ENCODE data around the gene BTBD9.

The BTBD9 gene

GRCh38 chr6:38153798-38154345, 485.9 kb downstream of the BTBD9 start:
- H3K27ac Mint-ChIP-seq = no peak overlapping the region
- DNase-seq (no peak), ATAC-seq (replicated peaks) (no peak)

GRCh38 chr6:38153076-38153797, 486.5 kb downstream of the BTBD9 start:
- no peaks in the 10 kb centered on the region for H3K9me3 Mint-ChIP-seq
- H3K27ac Mint-ChIP-seq = peak overlapping the region; percentile 44 to 70
- peaks cover 33% of the 10 kb centered on the region for H3K36me3 Mint-ChIP-seq (ENCODE audit: insufficient read depth)
- DNase-seq = no peak
- no peak for ATAC-seq (replicated peaks)
- no peak overlapping the region for H3K4me3 Mint-ChIP-seq
- no peaks in the 10 kb centered on the region for H3K27me3 Mint-ChIP-seq
- H3K4me1 Mint-ChIP-seq (ENCODE audit: low read depth in 2 of 2) = peaks cover 10% of the 10 kb centered on the region in 2 donors

More at GRCh38 chr6:38153798-38154345, 485.9 kb downstream of the BTBD9 start:
- peaks cover 0 to 2% of the 10 kb centered on the region in 2 donors for H3K9me3 Mint-ChIP-seq
- H3K36me3 Mint-ChIP-seq (ENCODE audit: insufficient read depth) = peaks cover 33% of the 10 kb centered on the region
- H3K4me1 Mint-ChIP-seq (ENCODE audit: low read depth in 2 of 2) = peaks cover 7 to 13% of the 10 kb centered on the region in 2 donors
- H3K27me3 Mint-ChIP-seq = no peaks in the 10 kb centered on the region
- H3K4me3 Mint-ChIP-seq = no peak overlapping the region

- peaks cover 13 to 14% of the 10 kb centered on the region in 2 donors for H3K4me1 Mint-ChIP-seq (ENCODE audit: low read depth in 2 of 2)
- no peaks in the 10 kb centered on the region for H3K27me3 Mint-ChIP-seq
- ATAC-seq (replicated peaks) = no peak
- no peak overlapping the region for H3K4me3 Mint-ChIP-seq
- no peak for DNase-seq
- H3K27ac Mint-ChIP-seq = peak overlapping the region; percentile 44 to 70
- H3K36me3 Mint-ChIP-seq (ENCODE audit: insufficient read depth) = peaks cover 32% of the 10 kb centered on the region
- H3K9me3 Mint-ChIP-seq = no peaks in the 10 kb centered on the region
Observed at GRCh38 chr6:38152620-38153019, 487.1 kb downstream of the BTBD9 start.

GRCh38 chr6:38151580-38152500, 487.9 kb downstream of the BTBD9 start:
- H3K27me3 Mint-ChIP-seq = no peaks in the 10 kb centered on the region
- H3K9me3 Mint-ChIP-seq = no peaks in the 10 kb centered on the region
- DNase-seq = no peak
- ATAC-seq (replicated peaks) = no peak
- H3K4me3 Mint-ChIP-seq = no peak overlapping the region
- no peak overlapping the region for H3K27ac Mint-ChIP-seq
- peaks cover 13 to 15% of the 10 kb centered on the region in 2 donors for H3K4me1 Mint-ChIP-seq (ENCODE audit: low read depth in 2 of 2)
- peaks cover 32% of the 10 kb centered on the region for H3K36me3 Mint-ChIP-seq (ENCODE audit: insufficient read depth)

GRCh38 chr6:38150681-38151296, 488.9 kb downstream of the BTBD9 start:
- H3K4me1 Mint-ChIP-seq (ENCODE audit: low read depth in 2 of 2) = peaks cover 16 to 20% of the 10 kb centered on the region in 2 donors

GRCh38 chr6:38150021-38150420, 489.7 kb downstream of the BTBD9 start:
- H3K27ac Mint-ChIP-seq = no peak overlapping the region
- H3K4me1 Mint-ChIP-seq (ENCODE audit: low read depth in 2 of 2) = peaks cover 16 to 22% of the 10 kb centered on the region in 2 donors
- no peak for DNase-seq
- no peak for ATAC-seq (replicated peaks)
- H3K4me3 Mint-ChIP-seq = no peak overlapping the region
- H3K36me3 Mint-ChIP-seq (ENCODE audit: insufficient read depth) = peaks cover 31% of the 10 kb centered on the region
- H3K9me3 Mint-ChIP-seq = no peaks in the 10 kb centered on the region
- no peaks in the 10 kb centered on the region for H3K27me3 Mint-ChIP-seq

More at GRCh38 chr6:38150681-38151296, 488.9 kb downstream of the BTBD9 start:
- H3K27ac Mint-ChIP-seq = peak overlapping the region in 1 of 2 donors; percentile 77
- H3K27me3 Mint-ChIP-seq = no peaks in the 10 kb centered on the region
- H3K9me3 Mint-ChIP-seq = no peaks in the 10 kb centered on the region
- no peak for DNase-seq
- H3K4me3 Mint-ChIP-seq = no peak overlapping the region
- peaks cover 28% of the 10 kb centered on the region for H3K36me3 Mint-ChIP-seq (ENCODE audit: insufficient read depth)
- ATAC-seq (replicated peaks) = no peak

- peaks cover 16 to 21% of the 10 kb centered on the region in 2 donors for H3K4me1 Mint-ChIP-seq (ENCODE audit: low read depth in 2 of 2)
Observed at GRCh38 chr6:38149531-38149930, 490.2 kb downstream of the BTBD9 start.

GRCh38 chr6:38148606-38149005, 491.1 kb downstream of the BTBD9 start:
- Mint-ChIP-seq H3K4me3 (no peak overlapping the region), H3K27me3 (no peaks in the 10 kb centered on the region), H3K36me3 (ENCODE audit: insufficient read depth) (peaks cover 35% of the 10 kb centered on the region), H3K27ac (peak overlapping the region in 1 of 2 donors; percentile 65), H3K9me3 (no peaks in the 10 kb centered on the region), H3K4me1 (ENCODE audit: low read depth in 2 of 2) (peaks cover 16 to 21% of the 10 kb centered on the region in 2 donors)
- ATAC-seq (replicated peaks) (no peak), DNase-seq (no peak)

More at GRCh38 chr6:38149531-38149930, 490.2 kb downstream of the BTBD9 start:
- H3K27ac Mint-ChIP-seq = no peak overlapping the region
- H3K9me3 Mint-ChIP-seq = no peaks in the 10 kb centered on the region
- DNase-seq = no peak
- H3K36me3 Mint-ChIP-seq (ENCODE audit: insufficient read depth) = peaks cover 29% of the 10 kb centered on the region
- H3K4me3 Mint-ChIP-seq = no peak overlapping the region
- no peak for ATAC-seq (replicated peaks)
- H3K27me3 Mint-ChIP-seq = no peaks in the 10 kb centered on the region

GRCh38 chr6:38146734-38147027, 493.0 kb downstream of the BTBD9 start:
- peaks cover 30% of the 10 kb centered on the region for H3K36me3 Mint-ChIP-seq (ENCODE audit: insufficient read depth)
- H3K4me3 Mint-ChIP-seq = no peak overlapping the region
- peak overlapping the region in 1 of 2 donors; percentile 70 for H3K27ac Mint-ChIP-seq
- no peaks in the 10 kb centered on the region for H3K9me3 Mint-ChIP-seq
- DNase-seq (no peak), ATAC-seq (replicated peaks) (no peak)
- peaks cover 15 to 20% of the 10 kb centered on the region in 2 donors for H3K4me1 Mint-ChIP-seq (ENCODE audit: low read depth in 2 of 2)
- no peaks in the 10 kb centered on the region for H3K27me3 Mint-ChIP-seq

- H3K27ac Mint-ChIP-seq = peak overlapping the region; percentile 70 to 80
- no peaks in the 10 kb centered on the region for H3K27me3 Mint-ChIP-seq
- H3K36me3 Mint-ChIP-seq (ENCODE audit: insufficient read depth) = peaks cover 30% of the 10 kb centered on the region
- ATAC-seq (replicated peaks) = no peak
- no peaks in the 10 kb centered on the region for H3K9me3 Mint-ChIP-seq
- DNase-seq = no peak
- peaks cover 15 to 24% of the 10 kb centered on the region in 2 donors for H3K4me1 Mint-ChIP-seq (ENCODE audit: low read depth in 2 of 2)
- no peak overlapping the region for H3K4me3 Mint-ChIP-seq
Observed at GRCh38 chr6:38146021-38146733, 493.6 kb downstream of the BTBD9 start.

GRCh38 chr6:38144365-38144945, 495.3 kb downstream of the BTBD9 start:
- ATAC-seq (replicated peaks) (no peak), DNase-seq (no peak)
- Mint-ChIP-seq H3K9me3 (no peaks in the 10 kb centered on the region), H3K4me1 (ENCODE audit: low read depth in 2 of 2) (peaks cover 21 to 32% of the 10 kb centered on the region in 2 donors), H3K4me3 (no peak overlapping the region), H3K27me3 (no peaks in the 10 kb centered on the region), H3K36me3 (ENCODE audit: insufficient read depth) (peaks cover 26% of the 10 kb centered on the region), H3K27ac (no peak overlapping the region)
